HepG2 (cell line): ENCODE data around the gene STX1B.

Source experiments
- ARNT ChIP-seq: fragments of 450-650 bp; IDR thresholded peaks from 2 replicates; pipeline ENCODE4 v1.6.1; 2017
- CHD2 ChIP-seq: IDR thresholded peaks from 2 replicates; pipeline ENCODE4 v1.6.1; 2011; ENCODE audit warnings: low read depth, low read length, improper control_type of control experiment
- HMGA1 ChIP-seq: sonication (generic); formaldehyde crosslinking; conservative IDR thresholded peaks from 2 replicates; pipeline ENCODE4 v1.4.0; 2020; ENCODE audit warnings: missing genetic modification reagents
- MIER2 ChIP-seq: IDR thresholded peaks from 2 replicates; pipeline ENCODE4 v1.6.1; 2016; ENCODE audit warnings: missing biosample characterization, missing genetic modification reagents
- MXD4 ChIP-seq: IDR thresholded peaks from 2 replicates; pipeline ENCODE4 v1.6.1; 2016; ENCODE audit warnings: mild to moderate bottlenecking, missing biosample characterization, missing genetic modification reagents
- POLR2A ChIP-seq, 2 experiments: IDR thresholded peaks; 2 replicates each; pipeline ENCODE4 v1.6.1; 2011; ENCODE audit warnings: low read depth in 2 of 2, low read length in 2 of 2, mild to moderate bottlenecking in 1 of 2, moderate library complexity in 1 of 2; ENCODE audit not compliant: insufficient read depth in 1 of 2
- ZBTB20 ChIP-seq: sonication (generic); formaldehyde crosslinking; IDR thresholded peaks from 2 replicates; pipeline ENCODE4 v1.8.1; 2023; ENCODE audit warnings: missing genetic modification reagents, low read depth, mild to moderate bottlenecking, borderline replicate concordance
- ZBTB8A ChIP-seq: sonication (generic); formaldehyde crosslinking; IDR thresholded peaks from 2 replicates; pipeline ENCODE4 v1.4.0; 2020; ENCODE audit warnings: mild to moderate bottlenecking, low read depth, missing genetic modification reagents, borderline replicate concordance
- ZNF274 ChIP-seq: sonication (generic); formaldehyde crosslinking; IDR thresholded peaks from 2 replicates; pipeline ENCODE4 v1.5.1; 2020; ENCODE audit warnings: mild to moderate bottlenecking, missing genetic modification reagents
- ZNF816 ChIP-seq: sonication (generic); formaldehyde crosslinking; IDR thresholded peaks from 2 replicates; pipeline ENCODE4 v1.8.0; 2022; ENCODE audit warnings: missing genetic modification reagents, mild to moderate bottlenecking, borderline replicate concordance
- TF ChIP-seq, protein P1 (sequence below): sonication (generic); formaldehyde crosslinking; IDR thresholded peaks from one replicate; pipeline ENCODE4 v1.5.1; 2020; ENCODE audit warnings: mild to moderate bottlenecking, missing genetic modification reagents; ENCODE audit errors: not compliant biosample characterization
- TF ChIP-seq, protein P2 (sequence below): sonication (generic); formaldehyde crosslinking; IDR thresholded peaks from 2 replicates; pipeline ENCODE4 v1.8.1; 2023; ENCODE audit warnings: missing genetic modification reagents, inconsistent platforms, borderline replicate concordance
- TF ChIP-seq, protein P3 (sequence below): sonication (generic); formaldehyde crosslinking; IDR thresholded peaks from 2 replicates; pipeline ENCODE4 v1.4.0; 2020; ENCODE audit warnings: missing genetic modification reagents

DNA sequence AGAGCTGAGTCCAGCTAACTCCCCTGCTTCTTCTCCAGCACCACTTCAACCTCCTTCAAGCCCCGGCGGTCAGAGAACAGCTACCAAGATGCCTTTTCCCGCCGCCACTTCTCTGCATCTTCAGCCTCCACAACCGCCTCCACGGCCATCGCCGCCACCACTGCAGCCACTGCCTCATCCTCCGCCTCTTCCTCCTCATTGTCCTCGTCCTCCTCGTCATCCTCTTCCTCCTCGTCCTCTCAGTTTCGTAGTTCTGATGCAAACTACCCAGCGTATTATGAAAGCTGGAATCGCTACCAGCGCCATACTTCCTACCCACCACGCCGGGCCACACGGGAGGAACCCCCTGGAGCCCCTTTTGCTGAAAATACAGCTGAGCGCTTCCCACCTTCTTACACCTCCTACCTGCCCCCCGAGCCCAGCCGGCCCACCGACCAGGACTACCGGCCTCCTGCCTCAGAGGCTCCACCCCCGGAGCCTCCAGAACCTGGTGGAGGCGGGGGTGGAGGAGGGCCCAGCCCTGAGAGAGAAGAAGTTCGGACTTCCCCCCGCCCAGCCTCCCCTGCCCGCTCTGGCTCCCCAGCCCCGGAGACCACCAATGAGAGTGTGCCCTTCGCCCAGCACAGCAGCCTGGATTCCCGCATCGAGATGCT lies 45.7 kb downstream of the STX1B start:
- TF ChIP-seq, protein P1, sequence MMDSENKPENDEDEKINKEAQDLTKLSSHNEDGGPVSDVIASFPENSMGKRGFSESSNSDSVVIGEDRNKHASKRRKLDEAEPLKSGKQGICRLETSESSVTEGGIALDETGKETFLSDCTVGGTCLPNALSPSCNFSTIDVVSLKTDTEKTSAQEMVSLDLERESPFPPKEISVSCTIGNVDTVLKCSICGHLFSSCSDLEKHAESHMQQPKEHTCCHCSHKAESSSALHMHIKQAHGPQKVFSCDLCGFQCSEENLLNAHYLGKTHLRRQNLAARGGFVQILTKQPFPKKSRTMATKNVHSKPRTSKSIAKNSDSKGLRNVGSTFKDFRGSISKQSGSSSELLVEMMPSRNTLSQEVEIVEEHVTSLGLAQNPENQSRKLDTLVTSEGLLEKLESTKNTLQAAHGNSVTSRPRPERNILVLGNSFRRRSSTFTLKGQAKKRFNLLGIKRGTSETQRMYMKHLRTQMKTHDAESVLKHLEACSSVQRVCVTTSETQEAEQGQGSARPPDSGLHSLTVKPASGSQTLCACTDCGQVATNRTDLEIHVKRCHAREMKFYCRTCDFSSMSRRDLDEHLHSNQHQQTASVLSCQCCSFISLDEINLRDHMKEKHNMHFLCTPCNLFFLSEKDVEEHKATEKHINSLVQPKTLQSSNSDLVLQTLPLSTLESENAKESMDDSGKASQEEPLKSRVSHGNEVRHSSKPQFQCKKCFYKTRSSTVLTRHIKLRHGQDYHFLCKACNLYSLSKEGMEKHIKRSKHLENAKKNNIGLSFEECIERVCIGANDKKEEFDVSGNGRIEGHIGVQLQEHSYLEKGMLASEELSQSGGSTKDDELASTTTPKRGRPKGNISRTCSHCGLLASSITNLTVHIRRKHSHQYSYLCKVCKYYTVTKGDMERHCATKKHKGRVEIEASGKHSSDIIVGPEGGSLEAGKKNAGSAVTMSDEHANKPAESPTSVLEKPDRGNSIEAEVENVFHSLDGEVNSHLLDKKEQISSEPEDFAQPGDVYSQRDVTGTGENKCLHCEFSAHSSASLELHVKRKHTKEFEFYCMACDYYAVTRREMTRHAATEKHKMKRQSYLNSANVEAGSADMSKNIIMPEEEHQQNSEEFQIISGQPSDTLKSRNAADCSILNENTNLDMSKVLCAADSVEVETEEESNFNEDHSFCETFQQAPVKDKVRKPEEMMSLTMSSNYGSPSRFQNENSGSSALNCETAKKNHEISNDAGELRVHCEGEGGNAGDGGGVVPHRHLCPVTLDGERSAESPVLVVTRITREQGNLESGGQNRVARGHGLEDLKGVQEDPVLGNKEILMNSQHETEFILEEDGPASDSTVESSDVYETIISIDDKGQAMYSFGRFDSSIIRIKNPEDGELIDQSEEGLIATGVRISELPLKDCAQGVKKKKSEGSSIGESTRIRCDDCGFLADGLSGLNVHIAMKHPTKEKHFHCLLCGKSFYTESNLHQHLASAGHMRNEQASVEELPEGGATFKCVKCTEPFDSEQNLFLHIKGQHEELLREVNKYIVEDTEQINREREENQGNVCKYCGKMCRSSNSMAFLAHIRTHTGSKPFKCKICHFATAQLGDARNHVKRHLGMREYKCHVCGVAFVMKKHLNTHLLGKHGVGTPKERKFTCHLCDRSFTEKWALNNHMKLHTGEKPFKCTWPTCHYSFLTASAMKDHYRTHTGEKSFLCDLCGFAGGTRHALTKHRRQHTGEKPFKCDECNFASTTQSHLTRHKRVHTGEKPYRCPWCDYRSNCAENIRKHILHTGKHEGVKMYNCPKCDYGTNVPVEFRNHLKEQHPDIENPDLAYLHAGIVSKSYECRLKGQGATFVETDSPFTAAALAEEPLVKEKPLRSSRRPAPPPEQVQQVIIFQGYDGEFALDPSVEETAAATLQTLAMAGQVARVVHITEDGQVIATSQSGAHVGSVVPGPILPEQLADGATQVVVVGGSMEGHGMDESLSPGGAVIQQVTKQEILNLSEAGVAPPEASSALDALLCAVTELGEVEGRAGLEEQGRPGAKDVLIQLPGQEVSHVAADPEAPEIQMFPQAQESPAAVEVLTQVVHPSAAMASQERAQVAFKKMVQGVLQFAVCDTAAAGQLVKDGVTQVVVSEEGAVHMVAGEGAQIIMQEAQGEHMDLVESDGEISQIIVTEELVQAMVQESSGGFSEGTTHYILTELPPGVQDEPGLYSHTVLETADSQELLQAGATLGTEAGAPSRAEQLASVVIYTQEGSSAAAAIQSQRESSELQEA (CRISPR knock-in tag): no peak
- no peak for TF ChIP-seq HMGA1 (CRISPR knock-in tag)
- no peak for TF ChIP-seq ZBTB20
- TF ChIP-seq ZBTB8A (CRISPR knock-in tag): no peak
- TF ChIP-seq, protein P2, sequence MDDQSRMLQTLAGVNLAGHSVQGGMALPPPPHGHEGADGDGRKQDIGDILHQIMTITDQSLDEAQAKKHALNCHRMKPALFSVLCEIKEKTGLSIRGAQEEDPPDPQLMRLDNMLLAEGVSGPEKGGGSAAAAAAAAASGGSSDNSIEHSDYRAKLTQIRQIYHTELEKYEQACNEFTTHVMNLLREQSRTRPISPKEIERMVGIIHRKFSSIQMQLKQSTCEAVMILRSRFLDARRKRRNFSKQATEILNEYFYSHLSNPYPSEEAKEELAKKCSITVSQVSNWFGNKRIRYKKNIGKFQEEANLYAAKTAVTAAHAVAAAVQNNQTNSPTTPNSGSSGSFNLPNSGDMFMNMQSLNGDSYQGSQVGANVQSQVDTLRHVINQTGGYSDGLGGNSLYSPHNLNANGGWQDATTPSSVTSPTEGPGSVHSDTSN (CRISPR knock-in tag): no peak
- no peak for TF ChIP-seq ZNF274 (CRISPR knock-in tag)
- TF ChIP-seq MIER2: no peak
- no peak for TF ChIP-seq ARNT
- TF ChIP-seq, protein P3, sequence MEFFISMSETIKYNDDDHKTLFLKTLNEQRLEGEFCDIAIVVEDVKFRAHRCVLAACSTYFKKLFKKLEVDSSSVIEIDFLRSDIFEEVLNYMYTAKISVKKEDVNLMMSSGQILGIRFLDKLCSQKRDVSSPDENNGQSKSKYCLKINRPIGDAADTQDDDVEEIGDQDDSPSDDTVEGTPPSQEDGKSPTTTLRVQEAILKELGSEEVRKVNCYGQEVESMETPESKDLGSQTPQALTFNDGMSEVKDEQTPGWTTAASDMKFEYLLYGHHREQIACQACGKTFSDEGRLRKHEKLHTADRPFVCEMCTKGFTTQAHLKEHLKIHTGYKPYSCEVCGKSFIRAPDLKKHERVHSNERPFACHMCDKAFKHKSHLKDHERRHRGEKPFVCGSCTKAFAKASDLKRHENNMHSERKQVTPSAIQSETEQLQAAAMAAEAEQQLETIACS: no peak
- TF ChIP-seq POLR2A (IDR thresholded peaks at IDR 0.05; ENCODE audit: insufficient read depth in 1 of 2, low read depth in 2 of 2, low read length in 2 of 2): no peak
- no peak for TF ChIP-seq ZNF816
- TF ChIP-seq MXD4 (CRISPR knock-in tag): no peak
- TF ChIP-seq CHD2: no peak
